Trophoblast cell (in vitro differentiated cells and primary cell): Measurements from ENCODE around the gene VSTM5.
"Not testable (repeated sequence)": the region's sequence is repeated elsewhere in the genome, so short reads cannot be mapped to it uniquely, and the experiment has no call there.

Source experiments
- DNase-seq, 2 donors: peaks; one replicate each; pipeline ENCODE4 v3.0.0-alpha.2; 2016
- H2AFZ ChIP-seq: 2 replicates; pipeline ENCODE4 v1.6.1; 2013; ENCODE audit warnings: low read length, moderate library complexity, mild to moderate bottlenecking; ENCODE audit not compliant: insufficient read depth, poor library complexity
- H2AK5ac ChIP-seq: 2 replicates; pipeline ENCODE4 v1.6.1; 2013; ENCODE audit warnings: mild to moderate bottlenecking, low read length
- H2BK120ac ChIP-seq: 2 replicates; pipeline ENCODE4 v1.6.1; 2013; ENCODE audit warnings: low read length, mild to moderate bottlenecking, moderate library complexity; ENCODE audit not compliant: insufficient read depth, poor library complexity
- H2BK12ac ChIP-seq: 2 replicates; pipeline ENCODE4 v1.6.1; 2013; ENCODE audit warnings: mild to moderate bottlenecking, low read length, moderate library complexity
- H2BK5ac ChIP-seq: 2 replicates; pipeline ENCODE4 v1.6.1; 2013; ENCODE audit warnings: low read length, low read depth, moderate library complexity, mild to moderate bottlenecking; ENCODE audit not compliant: poor library complexity
- H3K14ac ChIP-seq: 2 replicates; pipeline ENCODE4 v1.6.1; 2013; ENCODE audit warnings: mild to moderate bottlenecking, low read length
- H3K18ac ChIP-seq: 2 replicates; pipeline ENCODE4 v1.6.1; 2013; ENCODE audit warnings: mild to moderate bottlenecking, low read length
- H3K23ac ChIP-seq: 2 replicates; pipeline ENCODE4 v1.6.1; 2013; ENCODE audit warnings: low read length
- H3K27ac ChIP-seq: 2 replicates; pipeline ENCODE4 v1.5.1; 2013; ENCODE audit warnings: low read depth, mild to moderate bottlenecking, inconsistent platforms, low read length, moderate library complexity
- H3K27me3 ChIP-seq: 2 replicates; pipeline ENCODE4 v1.6.1; 2013; ENCODE audit warnings: inconsistent platforms, mild to moderate bottlenecking, low read length, moderate library complexity; ENCODE audit not compliant: insufficient read depth
- H3K36me3 ChIP-seq, 2 experiments: 1 replicate in 1 of 2; 2 replicates in 1 of 2; pipeline ENCODE4 v1.6.1; 2013; ENCODE audit warnings: low read length in 2 of 2, mild to moderate bottlenecking in 2 of 2, moderate library complexity in 1 of 2; ENCODE audit not compliant: insufficient read depth in 2 of 2, control insufficient read depth in 1 of 2
- H3K4ac ChIP-seq: 2 replicates; pipeline ENCODE4 v1.6.1; 2013; ENCODE audit warnings: low read depth, mild to moderate bottlenecking, low read length, moderate library complexity
- H3K4me1 ChIP-seq, 2 experiments: 1 replicate in 1 of 2; 2 replicates in 1 of 2; pipeline ENCODE4 v1.6.1; 2013; ENCODE audit warnings: low read length in 2 of 2, mild to moderate bottlenecking in 2 of 2, moderate library complexity in 1 of 2; ENCODE audit not compliant: insufficient read depth in 2 of 2, control insufficient read depth in 1 of 2
- H3K4me2 ChIP-seq: 2 replicates; pipeline ENCODE4 v1.6.1; 2013; ENCODE audit warnings: inconsistent platforms, mild to moderate bottlenecking, low read length, moderate library complexity
- H3K4me3 ChIP-seq: 2 replicates; pipeline ENCODE4 v1.5.1; 2013; ENCODE audit warnings: mild to moderate bottlenecking, low read depth, low read length, inconsistent platforms
- H3K79me1 ChIP-seq: one replicate; pipeline ENCODE4 v1.6.1; 2013; ENCODE audit warnings: low read length
- H3K79me2 ChIP-seq: 2 replicates; pipeline ENCODE4 v1.6.1; 2013; ENCODE audit warnings: low read length, mild to moderate bottlenecking; ENCODE audit not compliant: control insufficient read depth, insufficient read depth, poor library complexity
- H3K9ac ChIP-seq: 2 replicates; pipeline ENCODE4 v1.6.1; 2013; ENCODE audit warnings: mild to moderate bottlenecking, low read length
- H3K9me3 ChIP-seq: 2 replicates; pipeline ENCODE4 v1.6.1; 2013; ENCODE audit warnings: low read depth, mild to moderate bottlenecking, control low read depth, inconsistent platforms, low read length; ENCODE audit not compliant: insufficient read depth
- H4K12ac ChIP-seq: 2 replicates; pipeline ENCODE4 v1.6.1; 2013; ENCODE audit warnings: low read depth, mild to moderate bottlenecking, low read length, moderate library complexity
- H4K8ac ChIP-seq: 2 replicates; pipeline ENCODE4 v1.6.1; 2013; ENCODE audit warnings: low read depth, mild to moderate bottlenecking, low read length, moderate library complexity
- H4K91ac ChIP-seq: one replicate; pipeline ENCODE4 v1.6.1; 2013; ENCODE audit warnings: low read depth, mild to moderate bottlenecking, low read length, moderate library complexity
- WGBS: extraction: QIAGEN DNeasy Blood & Tissue Kit; methylation state at CpG from one replicate; pipeline ENCODE4 v1.1.7; 2013; ENCODE audit warnings: missing lambda C conversion rate; ENCODE audit not compliant: insufficient read length, insufficient coverage; ENCODE audit errors: extremely low coverage; 5-methylcytosine and 5-hydroxymethylcytosine counted together

VSTM5 gene

DNA sequence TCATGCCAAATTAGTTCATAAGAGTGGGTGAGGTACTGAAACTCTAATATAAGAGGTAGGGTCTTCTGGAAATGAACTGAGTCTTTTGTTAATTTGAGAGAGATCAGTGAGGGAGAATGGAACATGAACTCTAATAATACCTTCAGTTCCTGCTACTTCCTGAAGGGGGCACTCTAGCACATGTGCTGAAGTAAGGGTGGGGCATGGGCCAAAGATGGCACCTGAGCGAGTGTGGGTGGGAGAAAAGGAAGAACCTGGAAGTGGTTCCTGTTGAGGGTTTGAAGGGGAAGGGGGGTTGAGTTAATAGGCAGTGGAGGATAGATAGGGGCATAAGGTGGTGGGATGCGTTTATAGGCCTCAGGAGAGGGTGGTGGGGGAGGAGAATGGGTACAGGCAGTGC, 18.0 kb upstream of the VSTM5 start:
- not testable (repeated sequence) for H3K23ac ChIP-seq, H2AFZ ChIP-seq, H3K4ac ChIP-seq, H4K8ac ChIP-seq, H2BK12ac ChIP-seq, H2BK120ac ChIP-seq, H3K18ac ChIP-seq, H3K79me2 ChIP-seq, H3K36me3 ChIP-seq, H3K4me1 ChIP-seq, H2BK5ac ChIP-seq, H3K4me3 ChIP-seq, H4K91ac ChIP-seq, H3K9me3 ChIP-seq, H3K27ac ChIP-seq, DNase-seq, H4K12ac ChIP-seq, H3K27me3 ChIP-seq, H2AK5ac ChIP-seq, H3K4me2 ChIP-seq, H3K14ac ChIP-seq, H3K9ac ChIP-seq, H3K79me1 ChIP-seq
- no CpG with 5 or more reads among the region's 2 CpGs for WGBS

DNA sequence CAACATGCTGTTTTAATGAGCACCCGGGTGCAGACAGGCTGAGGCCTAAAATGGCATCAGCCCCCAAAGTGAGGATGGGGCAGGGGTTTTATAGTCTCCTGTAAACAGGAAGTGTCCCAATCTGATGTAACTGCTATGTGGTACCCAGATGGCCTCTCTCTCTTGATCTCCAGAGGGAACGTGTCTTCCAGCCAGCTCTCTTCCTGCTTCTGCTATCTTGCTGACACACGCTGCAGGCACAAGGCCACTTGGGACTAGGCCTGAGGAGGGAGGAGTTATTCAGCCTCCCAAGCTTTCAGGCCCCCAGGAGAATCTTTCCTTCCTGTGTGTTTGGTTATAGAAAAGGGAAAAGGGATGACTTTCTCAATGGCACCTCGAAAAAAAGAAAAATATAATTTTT, 11.4 kb upstream of the VSTM5 start:
- DNase-seq = no peak
- no peak overlapping the region for H2BK120ac ChIP-seq
- H3K4me2 ChIP-seq = no peak overlapping the region
- no CpG with 5 or more reads among the region's 4 CpGs for WGBS
- no peaks in the 10 kb centered on the region for H3K27me3 ChIP-seq
- H2BK5ac ChIP-seq = no peak overlapping the region
- H2AFZ ChIP-seq = no peak overlapping the region
- no peak overlapping the region for H2AK5ac ChIP-seq
- H3K27ac ChIP-seq = no peak overlapping the region
- no peak overlapping the region for H3K18ac ChIP-seq
- no peak overlapping the region for H3K23ac ChIP-seq
- no peak overlapping the region for H4K8ac ChIP-seq
- H3K36me3 ChIP-seq = no peaks in the 10 kb centered on the region
- no peaks in the 10 kb centered on the region for H3K4me1 ChIP-seq
- H4K12ac ChIP-seq = no peak overlapping the region
- H3K4ac ChIP-seq = no peak overlapping the region
- no peaks in the 10 kb centered on the region for H3K9me3 ChIP-seq
- no peak overlapping the region for H2BK12ac ChIP-seq
- H3K14ac ChIP-seq = no peak overlapping the region
- H3K4me3 ChIP-seq = no peak overlapping the region
- no peak overlapping the region for H3K9ac ChIP-seq
- no peaks in the 10 kb centered on the region for H3K79me2 ChIP-seq
- no peaks in the 10 kb centered on the region for H3K79me1 ChIP-seq
- no peak overlapping the region for H4K91ac ChIP-seq

DNA sequence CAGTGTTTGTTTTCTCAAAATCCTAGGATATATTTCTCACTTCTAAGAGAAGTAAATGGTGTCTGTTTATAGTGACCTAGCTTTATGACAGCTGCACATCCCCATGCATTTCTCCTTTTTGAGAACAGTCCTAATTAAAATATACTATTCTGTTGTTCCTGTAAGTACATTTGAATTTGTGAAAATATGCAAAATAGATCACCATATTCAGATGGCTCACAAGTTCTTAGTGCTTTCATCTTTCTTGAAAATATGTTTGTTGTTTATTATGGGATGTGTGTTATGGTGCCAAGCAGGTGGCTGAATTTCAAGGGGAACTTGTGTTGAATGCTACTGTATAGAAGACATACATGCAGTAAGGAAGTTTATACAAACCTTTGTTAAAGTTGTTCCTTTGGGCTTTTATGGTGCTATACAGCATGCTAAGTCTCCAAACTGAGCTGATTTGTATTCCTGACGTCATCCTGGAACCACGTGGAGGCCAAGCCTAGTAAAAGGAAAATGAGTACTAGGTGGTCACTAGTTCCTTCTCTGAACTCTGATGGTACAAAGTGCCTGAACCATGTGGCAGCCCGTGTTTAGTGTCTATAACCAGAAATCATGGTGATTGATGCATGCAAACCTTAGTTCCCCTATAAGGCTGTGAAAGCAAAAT, 7.8 kb upstream of the VSTM5 start:
- H4K12ac ChIP-seq = no peak overlapping the region
- no peaks in the 10 kb centered on the region for H3K79me1 ChIP-seq
- WGBS = no CpG with 5 or more reads among the region's 3 CpGs
- no peak overlapping the region for H3K18ac ChIP-seq
- no peak overlapping the region for H2BK120ac ChIP-seq
- no peaks in the 10 kb centered on the region for H3K36me3 ChIP-seq
- no peak overlapping the region for H4K91ac ChIP-seq
- no peaks in the 10 kb centered on the region for H3K9me3 ChIP-seq
- H2BK5ac ChIP-seq = no peak overlapping the region
- H3K27ac ChIP-seq = no peak overlapping the region
- no peak overlapping the region for H3K9ac ChIP-seq
- no peaks in the 10 kb centered on the region for H3K4me1 ChIP-seq
- H3K4ac ChIP-seq = no peak overlapping the region
- no peaks in the 10 kb centered on the region for H3K27me3 ChIP-seq
- no peak overlapping the region for H3K14ac ChIP-seq
- H3K79me2 ChIP-seq = no peaks in the 10 kb centered on the region
- H4K8ac ChIP-seq = no peak overlapping the region
- H2BK12ac ChIP-seq = no peak overlapping the region
- H2AK5ac ChIP-seq = no peak overlapping the region
- no peak for DNase-seq
- H3K4me3 ChIP-seq = no peak overlapping the region
- H2AFZ ChIP-seq = no peak overlapping the region
- no peak overlapping the region for H3K23ac ChIP-seq
- no peak overlapping the region for H3K4me2 ChIP-seq

DNA sequence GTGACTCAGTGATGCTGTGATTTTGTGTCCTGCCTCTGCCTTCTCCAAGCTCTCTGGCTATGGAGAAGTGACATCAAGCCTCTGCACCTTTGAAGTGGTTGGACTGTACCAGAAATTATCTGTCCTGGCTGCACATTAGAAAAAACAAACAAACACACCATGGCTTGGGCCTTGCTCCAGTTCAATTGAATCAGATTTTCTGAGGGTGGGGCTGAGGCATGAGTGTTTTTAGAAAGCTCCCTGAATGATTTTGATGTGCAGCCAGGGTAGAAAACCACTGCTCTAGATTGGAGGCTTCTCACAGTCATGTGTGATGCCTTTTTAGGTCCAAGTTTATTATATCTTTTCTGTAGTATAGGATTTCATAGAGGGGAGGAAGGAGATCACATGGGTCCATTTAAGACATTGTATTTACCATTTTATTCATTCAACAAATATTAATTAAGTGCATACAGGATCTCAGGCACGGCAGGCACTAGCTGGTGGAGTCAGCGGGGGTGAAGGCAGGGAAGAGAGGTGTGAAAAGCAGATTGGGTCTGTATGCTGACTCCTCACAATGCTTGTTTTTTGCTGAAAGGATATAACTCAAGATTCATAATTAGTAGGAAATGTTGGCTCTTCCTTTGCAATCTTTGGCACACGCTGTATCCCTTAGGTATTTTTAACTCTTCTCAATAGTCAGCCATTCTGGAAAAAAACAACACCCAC, 7.1 kb upstream of the VSTM5 start:
- no peak overlapping the region for H2AK5ac ChIP-seq
- no peak overlapping the region for H3K4me2 ChIP-seq
- no peak overlapping the region for H4K12ac ChIP-seq
- H3K79me1 ChIP-seq = no peaks in the 10 kb centered on the region
- H2BK5ac ChIP-seq = no peak overlapping the region
- no peaks in the 10 kb centered on the region for H3K27me3 ChIP-seq
- no peaks in the 10 kb centered on the region for H3K4me1 ChIP-seq
- H2BK120ac ChIP-seq = no peak overlapping the region
- no peak overlapping the region for H2BK12ac ChIP-seq
- no CpG with 5 or more reads among the region's 3 CpGs for WGBS
- H3K9me3 ChIP-seq = no peaks in the 10 kb centered on the region
- H3K23ac ChIP-seq = no peak overlapping the region
- H4K8ac ChIP-seq = no peak overlapping the region
- no peak overlapping the region for H3K9ac ChIP-seq
- H3K4me3 ChIP-seq = no peak overlapping the region
- no peak overlapping the region for H3K18ac ChIP-seq
- no peak for DNase-seq
- no peak overlapping the region for H3K4ac ChIP-seq
- no peak overlapping the region for H4K91ac ChIP-seq
- no peaks in the 10 kb centered on the region for H3K36me3 ChIP-seq
- no peak overlapping the region for H3K27ac ChIP-seq
- no peak overlapping the region for H3K14ac ChIP-seq
- no peaks in the 10 kb centered on the region for H3K79me2 ChIP-seq
- no peak overlapping the region for H2AFZ ChIP-seq
